Testis (tissue), 2 donors: Measurements from ENCODE around the gene MAGEA8.

Experiments
- POLR2A ChIP-seq: fragments of 450-650 bp; IDR thresholded peaks from one replicate; pipeline ENCODE4 v1.6.1; 2017; ENCODE audit warnings: antibody characterized with exemption, mild to moderate bottlenecking, moderate library complexity
- TF ChIP-seq, protein P1 (sequence below), 3 experiments: fragments of 450-650 bp in 2 of 3; fragments of 200-600 bp in 1 of 3; sonication (generic) in 1 of 3; IDR thresholded peaks; one replicate each; pipeline ENCODE4 v1.5.1; 2016 to 2019; ENCODE audit warnings: antibody characterized with exemption in 3 of 3, mild to moderate bottlenecking in 2 of 3, moderate library complexity in 1 of 3

DNA sequence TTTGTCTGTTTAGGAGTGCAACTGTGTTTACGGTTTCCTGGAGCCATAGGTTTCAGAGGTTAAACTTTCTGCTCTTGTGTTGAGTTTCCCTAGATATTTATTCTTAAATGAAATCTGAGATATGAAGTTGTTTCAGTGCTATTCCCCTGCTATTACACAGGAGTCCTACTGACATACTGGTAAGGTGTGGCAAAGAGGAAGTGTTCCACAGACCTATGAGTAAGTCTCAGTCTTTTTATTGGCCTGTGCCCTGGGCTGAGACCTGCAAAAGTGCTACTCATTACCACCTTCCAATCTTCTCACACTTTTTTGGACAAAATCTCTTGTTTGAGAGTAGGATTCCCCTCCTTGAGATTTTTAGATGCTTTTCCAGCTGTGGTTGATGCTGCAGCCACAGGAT lies 35.6 kb upstream of the MAGEA8 start:
- TF ChIP-seq, protein P1, sequence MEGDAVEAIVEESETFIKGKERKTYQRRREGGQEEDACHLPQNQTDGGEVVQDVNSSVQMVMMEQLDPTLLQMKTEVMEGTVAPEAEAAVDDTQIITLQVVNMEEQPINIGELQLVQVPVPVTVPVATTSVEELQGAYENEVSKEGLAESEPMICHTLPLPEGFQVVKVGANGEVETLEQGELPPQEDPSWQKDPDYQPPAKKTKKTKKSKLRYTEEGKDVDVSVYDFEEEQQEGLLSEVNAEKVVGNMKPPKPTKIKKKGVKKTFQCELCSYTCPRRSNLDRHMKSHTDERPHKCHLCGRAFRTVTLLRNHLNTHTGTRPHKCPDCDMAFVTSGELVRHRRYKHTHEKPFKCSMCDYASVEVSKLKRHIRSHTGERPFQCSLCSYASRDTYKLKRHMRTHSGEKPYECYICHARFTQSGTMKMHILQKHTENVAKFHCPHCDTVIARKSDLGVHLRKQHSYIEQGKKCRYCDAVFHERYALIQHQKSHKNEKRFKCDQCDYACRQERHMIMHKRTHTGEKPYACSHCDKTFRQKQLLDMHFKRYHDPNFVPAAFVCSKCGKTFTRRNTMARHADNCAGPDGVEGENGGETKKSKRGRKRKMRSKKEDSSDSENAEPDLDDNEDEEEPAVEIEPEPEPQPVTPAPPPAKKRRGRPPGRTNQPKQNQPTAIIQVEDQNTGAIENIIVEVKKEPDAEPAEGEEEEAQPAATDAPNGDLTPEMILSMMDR (IDR thresholded peaks at IDR 0.05) = no peak
- no peak for TF ChIP-seq POLR2A
